SK-N-SH (cell line): ENCODE measurements around the gene ILK. TPM values are rescaled to one million over a fixed set of nuclear protein-coding genes. Genes with fewer than 3 reads are reported as not detected.

Experiments
- CTCF ChIA-PET: fragments of 300-600, 350-600 bp; formaldehyde crosslinking; extraction: SDS; loops from one replicate; lab custom pipeline; 2021; lab: Yijun Ruan, JAX
- POLR2A ChIA-PET: fragments of 350-600 bp; sonication (Branson Sonifier 250); formaldehyde crosslinking; extraction: SDS; loops from one replicate; lab custom pipeline; 2020; ENCODE audit warnings: antibody characterized with exemption, inconsistent platforms; lab: Yijun Ruan, JAX
- DNase-seq: peaks from one replicate; pipeline ENCODE4 v3.0.0; 2012
- H2AFZ ChIP-seq: fragments of 200-600 bp; sonication (generic); 2 replicates; pipeline ENCODE4 v1.8.1; 2016; ENCODE audit warnings: antibody characterized with exemption, mild to moderate bottlenecking, low read depth
- H3F3A ChIP-seq: fragments of 200-600 bp; sonication (generic); replicated peaks from 2 replicates; pipeline ENCODE3; 2016; ENCODE audit warnings: antibody characterized with exemption, mild to moderate bottlenecking; ENCODE audit not compliant: insufficient read depth
- H3K27ac ChIP-seq, 2 experiments: fragments of 200-500 bp in 1 of 2; fragments of 200-600 bp in 1 of 2; sonication (Bioruptor generic) in 1 of 2; sonication (generic), shearing (Covaris generic) in 1 of 2; 2 replicates each; pipeline versions ENCODE4 v1.5.1 to v1.6.1; 2014 to 2016; ENCODE audit warnings: low read depth in 2 of 2, inconsistent platforms in 1 of 2, low read length in 1 of 2, mild to moderate bottlenecking in 1 of 2, mixed read lengths in 1 of 2
- H3K27me3 ChIP-seq: fragments of 200-600 bp; sonication (generic), shearing (Covaris generic); 2 replicates; pipeline ENCODE4 v1.6.1; 2016; ENCODE audit warnings: mixed run types; ENCODE audit not compliant: insufficient read depth
- H3K36me3 ChIP-seq, 2 experiments: fragments of 200-500 bp in 1 of 2; fragments of 200-600 bp in 1 of 2; sonication (Bioruptor generic) in 1 of 2; sonication (generic) in 1 of 2; replicated peaks in 1 of 2; 2 replicates each; pipeline versions ENCODE3 to v1.5.1; 2014 to 2016; ENCODE audit warnings: low read length in 1 of 2, mild to moderate bottlenecking in 1 of 2; ENCODE audit not compliant: insufficient read depth in 2 of 2, control insufficient read depth in 1 of 2
- H3K4me1 ChIP-seq, 2 experiments: fragments of 200-500 bp in 1 of 2; fragments of 200-600 bp in 1 of 2; sonication (Bioruptor generic) in 1 of 2; sonication (generic), shearing (Covaris generic) in 1 of 2; 2 replicates each; pipeline versions ENCODE4 v1.5.1 to v1.6.1; 2014 to 2016; ENCODE audit warnings: low read depth in 1 of 2, low read length in 1 of 2, mixed run types in 1 of 2; ENCODE audit not compliant: insufficient read depth in 2 of 2, control insufficient read depth in 1 of 2
- H3K4me2 ChIP-seq: fragments of 200-600 bp; sonication (generic), shearing (Covaris generic); 2 replicates; pipeline ENCODE4 v1.6.1; 2017; ENCODE audit warnings: mixed run types
- H3K4me3 ChIP-seq, 2 experiments: fragments of 200-500 bp in 1 of 2; fragments of 200-600 bp in 1 of 2; sonication (Bioruptor generic) in 1 of 2; sonication (generic), shearing (Covaris generic) in 1 of 2; 2 replicates each; pipeline versions ENCODE4 v1.5.1 to v1.8.1; 2014 to 2016; ENCODE audit warnings: low read depth in 2 of 2, inconsistent platforms in 1 of 2, low read length in 1 of 2, mild to moderate bottlenecking in 1 of 2, mixed read lengths in 1 of 2, moderate library complexity in 1 of 2
- H3K79me2 ChIP-seq: fragments of 200-600 bp; sonication (generic); 2 replicates; pipeline ENCODE4 v1.8.1; 2017; ENCODE audit warnings: mild to moderate bottlenecking; ENCODE audit not compliant: insufficient read depth
- H3K9ac ChIP-seq: fragments of 200-600 bp; sonication (generic); 2 replicates; pipeline ENCODE4 v1.6.1; 2017; ENCODE audit warnings: mixed run types
- H3K9me2 ChIP-seq: fragments of 200-600 bp; sonication (generic); 2 replicates; pipeline ENCODE4 v1.6.1; 2017; ENCODE audit warnings: mixed run types
- H3K9me3 ChIP-seq: fragments of 200-600 bp; sonication (generic); 2 replicates; pipeline ENCODE4 v1.6.1; 2017; ENCODE audit warnings: mixed run types, mild to moderate bottlenecking, moderate library complexity
- H4K20me1 ChIP-seq: fragments of 200-600 bp; sonication (generic); 2 replicates; pipeline ENCODE4 v1.6.1; 2017; ENCODE audit warnings: mild to moderate bottlenecking, mixed run types; ENCODE audit not compliant: insufficient read depth
- ELF1 ChIP-seq: IDR thresholded peaks from 2 replicates; pipeline ENCODE4 v1.4.0; 2012
- EP300 ChIP-seq, 2 experiments: IDR thresholded peaks; 2 replicates each; pipeline versions ENCODE4 v1.4.0 to v1.6.1; 2012; ENCODE audit warnings: borderline replicate concordance in 1 of 2, low read depth in 1 of 2, low read length in 1 of 2
- EZH2phosphoT487 ChIP-seq: fragments of 200-600 bp; sonication (generic); IDR thresholded peaks from 2 replicates; pipeline ENCODE4 v1.6.1; 2017; ENCODE audit warnings: low read depth, mixed run types, mild to moderate bottlenecking, antibody characterized with exemption, moderate library complexity, borderline replicate concordance
- FOSL2 ChIP-seq: IDR thresholded peaks from 2 replicates; pipeline ENCODE4 v1.4.0; 2012; ENCODE audit warnings: low read depth, mild to moderate bottlenecking, moderate library complexity, borderline replicate concordance
- MXI1 ChIP-seq: IDR thresholded peaks from 2 replicates; pipeline ENCODE4 v1.6.1; 2012; ENCODE audit warnings: mild to moderate bottlenecking, low read depth, low read length, improper control_type of control experiment
- PBX3 ChIP-seq: IDR thresholded peaks from 2 replicates; pipeline ENCODE4; 2012
- POLR2AphosphoS5 ChIP-seq: IDR thresholded peaks from 2 replicates; pipeline ENCODE4 v1.6.1; 2012; ENCODE audit warnings: low read depth, low read length
- RAD21 ChIP-seq: IDR thresholded peaks from 2 replicates; pipeline ENCODE4 v1.6.1; 2012; ENCODE audit warnings: mild to moderate bottlenecking, low read length
- RCOR1 ChIP-seq: fragments of 150-350 bp; IDR thresholded peaks from 2 replicates; pipeline ENCODE4 v1.6.1; 2017; ENCODE audit warnings: antibody characterized with exemption, low read length
- REST ChIP-seq: IDR thresholded peaks from 2 replicates; pipeline ENCODE4 v1.6.1; 2012; ENCODE audit warnings: mild to moderate bottlenecking, low read depth, low read length, moderate library complexity
- SIN3A ChIP-seq: IDR thresholded peaks from 2 replicates; pipeline ENCODE4 v1.6.1; 2012; ENCODE audit warnings: low read depth, mild to moderate bottlenecking, low read length, moderate library complexity, borderline replicate concordance
- TCF12 ChIP-seq: IDR thresholded peaks from 2 replicates; pipeline ENCODE4 v1.4.0; 2012
- USF1 ChIP-seq: IDR thresholded peaks from 2 replicates; pipeline ENCODE4 v1.4.0; 2012; ENCODE audit warnings: low read depth, borderline replicate concordance
- YY1 ChIP-seq: IDR thresholded peaks from 2 replicates; pipeline ENCODE4 v1.4.0; 2012; ENCODE audit warnings: low read depth, mild to moderate bottlenecking
- WGBS: methylation state at CpG from one replicate; pipeline ENCODE4 v1.1.6; 2017; ENCODE audit warnings: low lambda C conversion rate; 5-methylcytosine and 5-hydroxymethylcytosine counted together
- polyA plus RNA-seq, 3 experiments: library from polyadenylated mRNA; depleted of rRNA; stranded (reverse); fragments of >200 nt; gene quantifications; 2 replicates each; pipeline ENCODE4 v1.2.3, GENCODE V29; 2012

Gene ILK
- polyA plus RNA-seq, 1 of the 3 experiments (the other 2 are of a cell fraction), result 241 TPM

GRCh38 chr11:6569706-6570105 is 33.9 kb upstream of the ILK start:
- CTCF ChIA-PET, result interaction anchor here (0.6 to 1.5 kb wide), 3 partner anchors 16 to 1057 kb away, joined by 3 to 6 read pairs (median 3); no protein-coding TSS in a partner anchor
- WGBS, result 84% methylated on average over 4 of the region's 5 CpGs

More at GRCh38 chr11:6569706-6570105, 33.9 kb upstream of the ILK start:
- Histone ChIP-seq H3K36me3 (no peaks in the 10 kb centered on the region), H3F3A (no peaks in the 10 kb centered on the region), H3K4me2 (no peak overlapping the region), H3K9ac (no peak overlapping the region), H3K4me1 (peaks cover 4 to 11% of the 10 kb centered on the region in 2 experiments; a peak in 3 of 4 replicates), H3K27ac (no peak overlapping the region), H3K4me3 (no peak overlapping the region), H2AFZ (no peak overlapping the region), H3K79me2 (no peaks in the 10 kb centered on the region), H3K9me2 (no peaks in the 10 kb centered on the region), H3K9me3 (no peaks in the 10 kb centered on the region), H3K27me3 (no peaks in the 10 kb centered on the region), H4K20me1 (no peaks in the 10 kb centered on the region)
- DNase-seq, result no peak
- TF ChIP-seq MXI1 (no peak), YY1 (no peak), REST (no peak), ELF1 (no peak), EZH2phosphoT487 (no peak), FOSL2 (no peak), POLR2AphosphoS5 (no peak), RAD21 (no peak), SIN3A (no peak), USF1 (no peak), PBX3 (no peak), EP300 (IDR thresholded peaks at IDR 0.05; ENCODE audit: borderline replicate concordance in 1 of 2, low read depth in 1 of 2, low read length in 1 of 2) (no peak), RCOR1 (no peak), TCF12 (no peak)
- POLR2A ChIA-PET, result no interaction called here
